ENCODE results near the gene PDHA1.

PDHA1 gene

GRCh38 chrX:19358521-19358920 is 14.8 kb downstream of the PDHA1 start:
- peak in 1 of 2 donors; percentile 7 for DNase-seq (ENCODE audit: low read depth in 2 of 2)
- H3K4me3 ChIP-seq (replicated peaks in 1 of 2; ENCODE audit: low read depth in 2 of 2, low read length in 2 of 2): no peak overlapping the region
- TF ChIP-seq CTCF (IDR thresholded peaks at IDR 0.05; ENCODE audit: low read depth, low read length): no peak

GRCh38 chrX:19360903-19361302 is 17.2 kb downstream of the PDHA1 start:
- no peak for TF ChIP-seq CTCF (IDR thresholded peaks at IDR 0.05; ENCODE audit: low read depth, low read length)
- DNase-seq (ENCODE audit: low read depth in 2 of 2): no peak
- H3K4me3 ChIP-seq (replicated peaks in 1 of 2; ENCODE audit: low read depth in 2 of 2, low read length in 2 of 2): no peak overlapping the region

GRCh38 chrX:19361701-19362100 is 18.0 kb downstream of the PDHA1 start:
- H3K4me3 ChIP-seq (replicated peaks in 1 of 2; ENCODE audit: low read depth in 2 of 2, low read length in 2 of 2): no peak overlapping the region
- no peak for TF ChIP-seq CTCF (IDR thresholded peaks at IDR 0.05; ENCODE audit: low read depth, low read length)
- no peak for DNase-seq (ENCODE audit: low read depth in 2 of 2)

- DNase-seq (ENCODE audit: low read depth in 2 of 2): no peak
- H3K4me3 ChIP-seq (replicated peaks in 1 of 2; ENCODE audit: low read depth in 2 of 2, low read length in 2 of 2): no peak overlapping the region
- no peak for TF ChIP-seq CTCF (IDR thresholded peaks at IDR 0.05; ENCODE audit: low read depth, low read length)
These were observed 24.8 kb downstream of the PDHA1 start for GRCh38 chrX:19368576-19368975.

GRCh38 chrX:19370061-19370460 is 26.3 kb downstream of the PDHA1 start:
- no peak for TF ChIP-seq CTCF (IDR thresholded peaks at IDR 0.05; ENCODE audit: low read depth, low read length)
- DNase-seq (ENCODE audit: low read depth in 2 of 2): peak; percentile 16 to 59
- no peak overlapping the region for H3K4me3 ChIP-seq (replicated peaks in 1 of 2; ENCODE audit: low read depth in 2 of 2, low read length in 2 of 2)

GRCh38 chrX:19372170-19372546 is 28.4 kb downstream of the PDHA1 start:
- TF ChIP-seq CTCF (IDR thresholded peaks at IDR 0.05; ENCODE audit: low read depth, low read length): peak; percentile 73
- H3K4me3 ChIP-seq (replicated peaks in 1 of 2; ENCODE audit: low read depth in 2 of 2, low read length in 2 of 2): peak overlapping the region; percentile 39 to 47
- DNase-seq (ENCODE audit: low read depth in 2 of 2): peak; percentile 73 to 78

All from cardiac fibroblast (primary cell).